Skeletal muscle cell (primary cell): Measurements from ENCODE around the gene GRWD1.

ENCODE experiments used
- DNase-seq: peaks from one replicate; pipeline ENCODE4 v3.0.0-alpha.2; 2010; ENCODE audit warnings: low read depth
- H3K4me3 ChIP-seq: 2 replicates; pipeline ENCODE4 v1.5.1; 2011; ENCODE audit warnings: low read depth, mild to moderate bottlenecking, control low read depth, low read length, moderate library complexity

The GRWD1 gene

DNA sequence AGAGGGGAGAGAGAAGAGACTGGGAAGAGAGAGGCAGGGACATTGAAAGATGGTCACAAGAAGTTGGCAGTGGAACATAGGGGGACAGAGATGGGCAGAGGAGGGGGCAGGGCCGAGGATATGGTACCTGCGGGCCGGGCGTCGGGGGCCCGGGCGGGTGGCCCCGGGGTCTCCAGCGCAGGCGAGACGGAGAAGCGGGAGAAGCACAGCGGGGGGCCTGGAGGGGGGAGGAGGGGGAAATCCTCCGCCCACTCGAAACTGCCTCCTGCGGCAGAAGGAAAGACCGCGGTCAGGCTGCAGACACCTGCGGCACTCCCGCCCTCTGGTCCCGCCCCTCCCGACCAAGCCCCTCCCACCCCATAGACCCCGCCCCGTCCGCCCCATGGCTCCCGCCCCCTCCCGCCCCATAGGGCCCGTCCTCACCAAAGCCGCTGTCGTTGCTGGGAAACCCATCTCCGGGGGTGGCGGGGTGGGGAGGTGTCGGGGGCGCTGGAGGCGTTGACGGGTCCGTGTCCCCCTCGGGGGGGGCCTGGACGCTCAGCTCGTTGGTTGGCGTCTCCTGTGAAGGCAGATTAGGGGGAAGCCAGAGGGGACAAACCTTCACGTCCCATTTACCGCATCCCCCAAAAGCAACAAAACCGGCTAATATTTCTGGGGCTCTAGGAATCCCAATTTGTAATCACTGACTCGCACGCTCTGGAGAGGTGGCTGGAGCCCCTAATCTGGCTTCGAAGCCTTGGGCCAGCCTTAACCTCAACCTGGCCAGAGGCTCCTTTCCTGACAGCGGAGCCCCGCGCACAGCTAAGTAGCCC is 45.4 kb downstream of the GRWD1 start:
- no peak overlapping the region for H3K4me3 ChIP-seq
- DNase-seq: no peak

DNA sequence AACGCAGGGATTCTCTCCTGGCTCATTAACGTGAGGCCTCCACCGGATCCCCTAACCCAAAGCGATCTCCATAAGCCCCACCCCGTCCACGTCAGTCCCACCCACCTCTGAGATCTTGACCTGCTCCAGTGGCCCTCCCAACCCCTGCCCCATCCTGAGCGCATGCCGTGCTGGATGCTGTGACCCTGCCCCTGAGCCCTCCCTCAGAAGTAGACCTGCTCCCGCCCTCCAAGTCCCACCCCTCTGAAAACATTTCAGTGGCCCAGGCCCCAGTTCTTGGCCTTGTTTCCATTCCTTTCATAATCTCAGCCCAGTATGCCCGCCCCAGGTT is 46.0 kb downstream of the GRWD1 start:
- H3K4me3 ChIP-seq: no peak overlapping the region

GRCh38 chr19:48492925-48493717 is 47.3 kb downstream of the GRWD1 start:
- DNase-seq: peak; percentile 92
- H3K4me3 ChIP-seq: peak overlapping the region; percentile 59

More for the DNA sequence above, 46.0 kb downstream of the GRWD1 start:
- no peak for DNase-seq

- no peak for DNase-seq
- peak overlapping the region; percentile 59 for H3K4me3 ChIP-seq
Measured at GRCh38 chr19:48493718-48494401, 48.1 kb downstream of the GRWD1 start.

DNA sequence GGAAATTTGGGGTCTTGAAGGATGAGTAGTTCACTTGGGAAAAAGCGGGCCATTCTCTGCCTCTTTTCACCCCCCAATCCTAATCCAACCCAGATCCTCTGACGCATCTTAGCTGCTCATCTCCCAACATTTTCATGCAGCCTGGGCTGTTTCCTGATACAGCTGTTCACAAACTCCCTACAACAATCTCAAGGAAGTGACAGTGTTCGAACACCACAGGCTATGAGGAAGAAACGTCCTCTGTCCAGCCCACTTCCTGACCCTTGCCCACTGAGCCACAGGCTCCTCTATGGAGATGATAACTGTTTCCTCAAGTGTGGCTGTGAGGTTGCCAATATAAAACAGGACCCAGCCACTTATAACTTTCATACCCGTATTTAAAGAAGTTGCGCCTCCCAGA is 49.6 kb downstream of the GRWD1 start:
- H3K4me3 ChIP-seq: no peak overlapping the region
- DNase-seq: no peak

GRCh38 chr19:48496959-48497727 is 51.4 kb downstream of the GRWD1 start:
- no peak overlapping the region for H3K4me3 ChIP-seq
- DNase-seq: no peak

GRCh38 chr19:48497728-48498594 is 52.2 kb downstream of the GRWD1 start:
- no peak overlapping the region for H3K4me3 ChIP-seq
- DNase-seq: no peak

- no peak overlapping the region for H3K4me3 ChIP-seq
- no peak for DNase-seq
Measured at GRCh38 chr19:48498595-48499311, 53.0 kb downstream of the GRWD1 start.

DNA sequence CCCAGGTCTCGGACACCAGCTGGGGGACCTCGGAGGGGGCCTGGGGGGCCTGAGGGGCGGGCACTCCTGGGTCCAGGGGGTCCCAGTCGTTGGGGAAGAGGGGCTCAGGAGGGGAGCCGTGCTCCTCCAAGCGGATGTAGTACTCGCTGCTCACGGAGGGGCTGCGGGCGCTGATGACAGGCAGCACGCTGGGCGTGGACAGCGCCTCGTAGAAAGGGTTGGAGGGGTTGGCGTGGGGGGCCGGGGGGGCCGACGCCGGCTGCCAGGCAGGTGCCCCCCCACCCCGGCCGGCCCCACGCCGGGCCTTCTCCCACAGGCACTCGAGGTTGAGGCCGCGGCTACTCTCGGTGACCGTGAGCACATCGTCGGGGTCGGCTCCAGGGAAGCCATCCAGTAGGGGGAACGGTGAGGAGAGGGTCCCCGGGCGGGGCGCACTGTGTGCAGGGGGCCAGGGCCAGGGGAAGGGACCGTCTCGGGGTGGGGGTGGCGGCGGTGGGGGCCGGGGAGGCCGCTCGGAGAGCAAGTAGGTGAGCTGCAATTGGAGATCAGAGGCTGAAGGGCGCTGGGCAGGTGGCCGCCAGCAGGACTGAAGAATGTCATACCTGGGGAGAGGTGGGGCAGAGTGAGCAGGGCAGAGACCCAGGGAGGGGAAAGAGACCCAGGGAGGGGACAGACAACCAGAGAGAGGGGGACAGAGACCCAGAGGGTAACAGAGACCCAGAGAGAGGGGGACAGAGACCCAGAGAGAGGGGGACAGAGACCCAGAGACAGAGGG is 53.7 kb downstream of the GRWD1 start:
- DNase-seq: no peak
- no peak overlapping the region for H3K4me3 ChIP-seq

GRCh38 chr19:48500830-48501493 is 55.2 kb downstream of the GRWD1 start:
- no peak for DNase-seq
- no peak overlapping the region for H3K4me3 ChIP-seq

GRCh38 chr19:48501494-48502349 is 55.9 kb downstream of the GRWD1 start:
- DNase-seq: no peak
- H3K4me3 ChIP-seq: no peak overlapping the region

- no peak for DNase-seq
- H3K4me3 ChIP-seq: no peak overlapping the region
Measured at GRCh38 chr19:48502350-48503018, 56.7 kb downstream of the GRWD1 start.

DNA sequence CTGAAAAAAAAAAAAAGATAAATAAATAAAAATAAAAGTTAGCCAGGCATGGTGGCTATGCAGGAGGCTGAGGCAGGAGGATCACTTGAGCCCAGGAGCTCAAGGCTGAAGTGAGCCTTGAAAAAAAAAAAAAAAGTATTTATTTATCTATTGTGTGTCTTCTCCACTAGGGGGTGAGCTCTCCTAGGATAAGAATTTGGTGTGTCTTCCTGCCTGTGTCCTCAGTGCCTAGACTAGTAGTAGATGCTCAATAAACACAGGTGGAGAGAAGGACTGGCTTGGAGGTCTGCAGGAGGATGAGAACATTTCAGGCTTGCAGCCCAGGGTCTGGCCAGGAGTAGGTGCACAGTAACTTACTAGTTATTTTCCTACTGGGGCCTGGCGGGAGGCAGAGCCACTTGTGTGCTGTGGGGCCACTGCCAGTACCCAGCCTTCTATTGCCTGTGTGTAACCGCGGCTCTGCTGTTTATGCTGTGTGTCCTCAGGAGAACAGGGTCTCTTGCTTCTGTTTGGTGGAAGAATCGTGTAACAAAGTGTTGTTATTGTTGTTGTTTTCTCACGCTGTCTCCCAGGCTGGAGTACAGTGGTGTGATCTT is 60.5 kb downstream of the GRWD1 start:
- no peak overlapping the region for H3K4me3 ChIP-seq
- no peak for DNase-seq
